IMR-90 (cell line): Measurements from ENCODE around the gene SYNPO.
A peak's percentile ranks its signal among the peaks of the same experiment; 100 is the strongest.

Experiments
- BHLHE40 ChIP-seq: fragments of 150-350 bp; IDR thresholded peaks from 2 replicates; pipeline ENCODE4 v1.6.1; 2016; ENCODE audit warnings: mild to moderate bottlenecking, low read depth, low read length
- CTCF ChIP-seq: conservative IDR thresholded peaks from 2 replicates; pipeline ENCODE4 v1.5.1; 2012; ENCODE audit warnings: mild to moderate bottlenecking, low read depth, low read length, improper control_type of control experiment
- ELK1 ChIP-seq: fragments of 150-350 bp; IDR thresholded peaks from 2 replicates; pipeline ENCODE4 v1.6.1; 2016; ENCODE audit warnings: low read depth, mild to moderate bottlenecking, low read length, moderate library complexity, borderline replicate concordance
- MAFK ChIP-seq: IDR thresholded peaks from 2 replicates; pipeline ENCODE4 v1.6.1; 2012; ENCODE audit warnings: low read depth, low read length, improper control_type of control experiment
- MAZ ChIP-seq: IDR thresholded peaks from 2 replicates; pipeline ENCODE4 v1.6.1; 2012; ENCODE audit warnings: low read depth, mild to moderate bottlenecking, low read length, improper control_type of control experiment, moderate library complexity, borderline replicate concordance
- MXI1 ChIP-seq: IDR thresholded peaks from 2 replicates; pipeline ENCODE4 v1.6.1; 2012; ENCODE audit warnings: low read depth, mild to moderate bottlenecking, low read length, moderate library complexity, borderline replicate concordance
- POLR2A ChIP-seq: IDR thresholded peaks from 2 replicates; pipeline ENCODE4 v1.6.1; 2012; ENCODE audit warnings: mild to moderate bottlenecking, low read depth, low read length
- RFX5 ChIP-seq: IDR thresholded peaks from 2 replicates; pipeline ENCODE4 v1.8.0; 2012; ENCODE audit warnings: low read depth, mild to moderate bottlenecking, low read length, moderate library complexity
- SMC3 ChIP-seq: fragments of 150-350 bp; IDR thresholded peaks from 2 replicates; pipeline ENCODE4 v1.6.1; 2016; ENCODE audit warnings: low read depth, mild to moderate bottlenecking, antibody characterized with exemption, low read length, moderate library complexity

GRCh38 chr5:150660108-150660831, 19.8 kb downstream of the SYNPO start:
- no peak for TF ChIP-seq ELK1
- no peak for TF ChIP-seq CTCF
- TF ChIP-seq MAFK = no peak
- no peak for TF ChIP-seq SMC3
- no peak for TF ChIP-seq BHLHE40
- TF ChIP-seq POLR2A = no peak
- TF ChIP-seq MXI1 = no peak
- TF ChIP-seq RFX5 = no peak
- peak; percentile 0; the same call in 1 of the 2 replicates for TF ChIP-seq MAZ
